ENCODE results near the gene BPI. TPM values are rescaled to one million over a fixed set of nuclear protein-coding genes. Genes with fewer than 3 reads are reported as not detected.
"Not testable (repeated sequence)": the region's sequence is repeated elsewhere in the genome, so short reads cannot be mapped to it uniquely, and the experiment has no call there.

The BPI gene
- total RNA-seq, 1 experiment from 2014 or later, result not detected

DNA sequence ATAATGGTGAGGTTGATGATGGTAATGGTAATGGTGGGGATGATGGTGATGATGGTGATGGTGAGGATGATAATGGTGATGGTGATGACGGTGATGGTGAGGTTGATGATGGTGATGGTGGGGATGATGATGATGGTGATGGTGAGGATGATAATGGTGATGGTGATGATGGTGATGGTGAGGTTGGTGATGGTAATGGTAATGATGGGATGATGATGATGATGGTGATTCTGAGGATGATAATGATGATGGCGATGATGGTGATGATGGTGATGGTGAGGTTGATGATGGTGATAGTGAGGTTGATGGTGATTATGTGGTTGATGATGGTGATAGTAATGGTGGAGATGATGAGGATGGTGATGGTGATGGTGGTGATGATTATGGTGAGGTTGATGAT is 9.7 kb downstream of the BPI start:
- no peak overlapping the region for H3K23ac ChIP-seq (ENCODE audit: insufficient read length, low read depth, low read length)
- no peak overlapping the region for H3K9ac ChIP-seq (ENCODE audit: extremely low read depth, insufficient read length, low read length)
- no peaks in the 10 kb centered on the region for H3K79me1 ChIP-seq (ENCODE audit: insufficient read depth, low read depth, low read length, poor library complexity, severe bottlenecking)
- no peaks in the 10 kb centered on the region for H3K23me2 ChIP-seq (ENCODE audit: insufficient read length, low read depth, low read length, poor library complexity, severe bottlenecking)
- no peak overlapping the region for H3K4ac ChIP-seq (ENCODE audit: low read depth, low read length)
- no peak overlapping the region for H4K5ac ChIP-seq (ENCODE audit: insufficient read length, low read depth, low read length)
- no peak overlapping the region for H2BK12ac ChIP-seq (ENCODE audit: insufficient read length, low read depth, low read length)
- H3K9me3 ChIP-seq (ENCODE audit: control insufficient read depth, low read depth, low read length), result no peaks in the 10 kb centered on the region
- TF ChIP-seq CTCF (conservative IDR thresholded peaks at IDR 0.05), result no peak
- H2AFZ ChIP-seq (ENCODE audit: low read length), result no peak overlapping the region
- H2BK20ac ChIP-seq (ENCODE audit: low read depth, low read length, poor library complexity, severe bottlenecking), result no peak overlapping the region
- no peak overlapping the region for H3K18ac ChIP-seq (ENCODE audit: insufficient read length, low read depth, low read length)
- H4K91ac ChIP-seq (ENCODE audit: insufficient read length, low read depth, low read length), result no peak overlapping the region
- no peaks in the 10 kb centered on the region for H3K79me2 ChIP-seq (ENCODE audit: insufficient read depth, low read length)
- H3K27ac ChIP-seq (ENCODE audit: insufficient read length, low read depth, low read length), result no peak overlapping the region
- no peak overlapping the region for H3K4me2 ChIP-seq (ENCODE audit: insufficient read depth, insufficient read length, low read length)
- no peak overlapping the region for H4K8ac ChIP-seq (replicated peaks; ENCODE audit: insufficient read length, low read depth, low read length)
- H3K4me1 ChIP-seq (ENCODE audit: insufficient read depth, low read length), result no peaks in the 10 kb centered on the region
- no peak overlapping the region for H2AK5ac ChIP-seq (ENCODE audit: insufficient read length, low read length)
- no peak overlapping the region for H2BK5ac ChIP-seq (ENCODE audit: insufficient read length, low read length)
- H2BK15ac ChIP-seq (ENCODE audit: low read depth, low read length), result no peak overlapping the region
- H3K4me1 Mint-ChIP-seq, result 0 out of 4 replicates have a peak, but pooled peaks cover 0 to 2% of the 10 kb centered on the region in 2 experiments
- no peak overlapping the region for H3K27ac Mint-ChIP-seq
- no peak overlapping the region for H3K14ac ChIP-seq (ENCODE audit: insufficient read depth, low read length)
- H3K9me3 Mint-ChIP-seq, result no peaks in the 10 kb centered on the region
- H3K27me3 Mint-ChIP-seq (ENCODE audit: low read depth), result peaks cover 24% of the 10 kb centered on the region
- no peaks in the 10 kb centered on the region for H4K20me1 ChIP-seq (ENCODE audit: control insufficient read depth, insufficient read depth, insufficient read length)
- peak overlapping the region; percentile 1 for H3K56ac ChIP-seq (ENCODE audit: insufficient read length, low read depth, low read length)
- no peak for DNase-seq
- WGBS (ENCODE audit: extremely low coverage, insufficient read length, low lambda C conversion rate), result 100% methylated on average over 2 of the region's 2 CpGs
- no peak overlapping the region for H2BK120ac ChIP-seq (ENCODE audit: low read depth, low read length, poor library complexity, severe bottlenecking)
- no peaks in the 10 kb centered on the region for H3K27me3 ChIP-seq (ENCODE audit: insufficient read depth, low read length)
- no peak overlapping the region for H3K4me3 Mint-ChIP-seq
- no peak overlapping the region for H3T11ph ChIP-seq (ENCODE audit: low read length)
- H3K36me3 Mint-ChIP-seq (ENCODE audit: insufficient read depth in 1 of 3, low read depth in 3 of 3), result no peaks in the 10 kb centered on the region

GRCh38 chr20:38314350-38314749 is 10.4 kb downstream of the BPI start:
- H3K4me1 Mint-ChIP-seq; H2BK20ac ChIP-seq (ENCODE audit: low read depth, low read length, poor library complexity, severe bottlenecking); H2BK5ac ChIP-seq (ENCODE audit: insufficient read length, low read length); DNase-seq; H3K4ac ChIP-seq (ENCODE audit: low read depth, low read length); H3T11ph ChIP-seq (ENCODE audit: low read length); H2BK120ac ChIP-seq (ENCODE audit: low read depth, low read length, poor library complexity, severe bottlenecking); H4K91ac ChIP-seq (ENCODE audit: insufficient read length, low read depth, low read length); H3K18ac ChIP-seq (ENCODE audit: insufficient read length, low read depth, low read length); H3K27ac ChIP-seq (ENCODE audit: insufficient read length, low read depth, low read length); H3K9me3 Mint-ChIP-seq; H3K27ac Mint-ChIP-seq; H3K79me2 ChIP-seq (ENCODE audit: insufficient read depth, low read length); H3K36me3 Mint-ChIP-seq (ENCODE audit: insufficient read depth in 1 of 3, low read depth in 3 of 3); H3K9ac ChIP-seq (ENCODE audit: extremely low read depth, insufficient read length, low read length); H4K20me1 ChIP-seq (ENCODE audit: control insufficient read depth, insufficient read depth, insufficient read length); H3K79me1 ChIP-seq (ENCODE audit: insufficient read depth, low read depth, low read length, poor library complexity, severe bottlenecking); H3K23ac ChIP-seq (ENCODE audit: insufficient read length, low read depth, low read length); H3K4me3 Mint-ChIP-seq; H3K23me2 ChIP-seq (ENCODE audit: insufficient read length, low read depth, low read length, poor library complexity, severe bottlenecking); H2AFZ ChIP-seq (ENCODE audit: low read length); H3K4me2 ChIP-seq (ENCODE audit: insufficient read depth, insufficient read length, low read length); H3K14ac ChIP-seq (ENCODE audit: insufficient read depth, low read length); H3K27me3 ChIP-seq (ENCODE audit: insufficient read depth, low read length); H2BK15ac ChIP-seq (ENCODE audit: low read depth, low read length); H3K4me1 ChIP-seq (ENCODE audit: insufficient read depth, low read length); H4K5ac ChIP-seq (ENCODE audit: insufficient read length, low read depth, low read length); H4K8ac ChIP-seq (replicated peaks; ENCODE audit: insufficient read length, low read depth, low read length); H2BK12ac ChIP-seq (ENCODE audit: insufficient read length, low read depth, low read length); H2AK5ac ChIP-seq (ENCODE audit: insufficient read length, low read length); H3K9me3 ChIP-seq (ENCODE audit: control insufficient read depth, low read depth, low read length): not testable (repeated sequence)
- H3K56ac ChIP-seq (ENCODE audit: insufficient read length, low read depth, low read length), result peak overlapping the region; percentile 1
- 100% methylated on average over 1 of the region's 1 CpG for WGBS (ENCODE audit: extremely low coverage, insufficient read length, low lambda C conversion rate)
- H3K27me3 Mint-ChIP-seq (ENCODE audit: low read depth), result peaks cover 24% of the 10 kb centered on the region
